ENCODE measurements around the gene NPAS3. TPM values are rescaled to one million over a fixed set of nuclear protein-coding genes. Genes with fewer than 3 reads are reported as not detected.

Gene NPAS3
- polyA plus RNA-seq, 1 donor = 1.0 TPM

DNA sequence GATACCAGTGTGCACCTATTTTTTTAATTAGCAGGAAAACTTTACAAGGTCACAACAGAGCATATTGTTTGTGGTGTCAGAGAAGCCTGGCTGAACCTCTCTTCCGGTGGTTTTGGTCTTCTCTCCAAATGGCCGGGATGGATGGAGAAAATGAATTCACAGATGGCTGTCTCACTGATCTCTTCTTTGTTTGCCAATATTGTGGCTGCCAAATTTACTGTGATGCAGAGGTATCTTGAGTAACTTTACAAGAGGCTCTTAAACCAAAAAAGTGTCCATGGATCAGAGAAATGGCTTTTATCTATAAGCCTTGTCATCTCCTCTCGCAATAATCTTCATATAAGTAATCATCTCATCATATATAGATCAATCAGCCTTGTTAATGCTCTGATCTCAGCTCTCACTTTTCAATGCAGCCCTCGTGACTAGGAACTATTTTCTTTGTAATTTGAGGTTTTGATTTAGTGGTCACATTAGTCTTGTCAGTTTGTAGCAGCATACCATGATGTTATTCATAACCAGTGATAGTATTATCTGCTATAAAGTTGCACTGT is 704.1 kb downstream of the NPAS3 start:
- no peaks in the 10 kb centered on the region for H3K9me3 ChIP-seq (ENCODE audit: control insufficient read depth, low read depth, low read length)
- 100% methylated on average over 1 of the region's 4 CpGs for WGBS (ENCODE audit: insufficient coverage, low lambda C conversion rate)
- H3K27ac ChIP-seq (ENCODE audit: low read length) = no peak overlapping the region
- H3K4me1 ChIP-seq (ENCODE audit: control insufficient read depth, insufficient read depth, low read length) = no peaks in the 10 kb centered on the region
- no peaks in the 10 kb centered on the region for H3K36me3 ChIP-seq (ENCODE audit: control insufficient read depth, insufficient read depth, low read length)
- no peaks in the 10 kb centered on the region for H3K27me3 ChIP-seq (ENCODE audit: control insufficient read depth, insufficient read depth, low read length)
- no peak overlapping the region for H3K4me3 ChIP-seq (ENCODE audit: low read length)
- DNase-seq = no peak

DNA sequence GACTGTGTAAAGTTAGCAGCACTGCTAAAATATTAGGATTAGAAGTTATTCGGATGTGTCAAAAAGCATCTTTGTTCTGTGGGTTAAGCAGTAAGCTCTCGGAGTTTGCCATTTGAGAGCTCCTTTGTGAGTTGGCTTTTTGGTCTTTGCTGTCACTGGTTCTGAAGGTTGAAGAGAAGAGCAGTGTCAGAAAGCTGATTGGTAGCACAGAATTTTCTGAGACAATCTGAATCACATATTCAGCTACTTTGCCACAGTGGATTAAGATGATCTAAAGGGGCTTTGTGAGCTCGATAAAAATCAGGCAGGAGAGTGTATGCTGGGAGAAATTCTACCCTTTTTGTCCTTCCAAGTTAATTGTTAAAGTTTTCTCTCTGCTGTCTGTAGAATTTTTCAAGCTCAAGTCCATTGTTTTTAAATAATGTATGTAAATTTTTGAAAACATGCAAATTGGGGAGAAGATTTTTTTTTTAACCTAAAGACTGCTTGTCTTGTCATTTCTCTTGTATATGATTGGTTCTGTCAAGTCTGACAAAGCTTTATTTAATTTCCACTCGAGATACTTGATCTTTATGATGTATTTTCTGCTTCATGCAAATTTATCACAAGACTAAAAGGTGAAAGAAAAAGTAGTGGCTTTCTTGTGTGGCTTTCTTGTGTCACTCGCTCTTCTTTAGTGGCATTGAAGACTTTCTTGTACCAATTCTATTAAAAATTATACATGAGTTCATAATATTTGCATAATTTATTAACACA is 704.9 kb downstream of the NPAS3 start:
- Histone ChIP-seq H3K4me1 (ENCODE audit: control insufficient read depth, insufficient read depth, low read length) (no peaks in the 10 kb centered on the region), H3K9me3 (ENCODE audit: control insufficient read depth, low read depth, low read length) (no peaks in the 10 kb centered on the region), H3K4me3 (ENCODE audit: low read length) (no peak overlapping the region), H3K36me3 (ENCODE audit: control insufficient read depth, insufficient read depth, low read length) (no peaks in the 10 kb centered on the region), H3K27ac (ENCODE audit: low read length) (no peak overlapping the region), H3K27me3 (ENCODE audit: control insufficient read depth, insufficient read depth, low read length) (no peaks in the 10 kb centered on the region)
- DNase-seq = no peak
- WGBS (ENCODE audit: insufficient coverage, low lambda C conversion rate) = 90% methylated on average over 2 of the region's 5 CpGs

DNA sequence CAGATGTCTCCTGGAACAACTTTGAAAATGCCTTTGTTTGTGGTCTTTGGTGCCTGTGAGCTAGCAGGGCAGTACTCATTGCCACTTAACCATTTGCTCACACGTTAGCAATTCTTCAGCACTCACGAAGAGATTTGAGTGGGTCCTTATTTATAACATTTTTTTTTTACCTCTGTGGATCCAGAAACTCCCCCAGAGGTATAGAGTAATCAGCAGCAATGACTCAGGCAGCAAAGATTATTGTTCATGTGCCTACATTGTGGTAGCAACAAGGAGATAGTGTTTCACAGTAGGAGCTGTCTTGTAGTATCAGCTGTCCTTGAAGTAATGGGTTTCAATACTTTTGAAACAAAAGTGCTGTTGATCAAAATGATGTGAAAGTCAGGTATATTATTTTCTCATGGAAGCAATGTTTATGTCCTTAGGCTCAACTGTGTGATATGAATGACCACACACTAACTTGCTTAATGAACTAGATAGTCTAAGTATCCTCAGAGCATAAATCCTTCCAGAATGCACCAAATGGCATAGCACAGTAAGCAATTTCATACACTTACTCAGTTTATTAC is 708.1 kb downstream of the NPAS3 start:
- Histone ChIP-seq H3K27ac (ENCODE audit: low read length) (no peak overlapping the region), H3K36me3 (ENCODE audit: control insufficient read depth, insufficient read depth, low read length) (no peaks in the 10 kb centered on the region), H3K4me3 (ENCODE audit: low read length) (no peak overlapping the region), H3K27me3 (ENCODE audit: control insufficient read depth, insufficient read depth, low read length) (no peaks in the 10 kb centered on the region), H3K9me3 (ENCODE audit: control insufficient read depth, low read depth, low read length) (no peaks in the 10 kb centered on the region), H3K4me1 (ENCODE audit: control insufficient read depth, insufficient read depth, low read length) (no peaks in the 10 kb centered on the region)
- DNase-seq = no peak
- WGBS (ENCODE audit: insufficient coverage, low lambda C conversion rate) = 100% methylated on average over 2 of the region's 2 CpGs

- no peaks in the 10 kb centered on the region for H3K4me1 ChIP-seq (ENCODE audit: control insufficient read depth, insufficient read depth, low read length)
- DNase-seq = no peak
- H3K27ac ChIP-seq (ENCODE audit: low read length) = no peak overlapping the region
- no peak overlapping the region for H3K4me3 ChIP-seq (ENCODE audit: low read length)
- no peaks in the 10 kb centered on the region for H3K27me3 ChIP-seq (ENCODE audit: control insufficient read depth, insufficient read depth, low read length)
- no peaks in the 10 kb centered on the region for H3K36me3 ChIP-seq (ENCODE audit: control insufficient read depth, insufficient read depth, low read length)
- WGBS (ENCODE audit: insufficient coverage, low lambda C conversion rate) = 100% methylated on average over 1 of the region's 3 CpGs
- no peaks in the 10 kb centered on the region for H3K9me3 ChIP-seq (ENCODE audit: control insufficient read depth, low read depth, low read length)
Measured at GRCh38 chr14:33647385-33647786, 708.7 kb downstream of the NPAS3 start.

GRCh38 chr14:33650430-33650829 is 711.8 kb downstream of the NPAS3 start:
- H3K4me1 ChIP-seq (ENCODE audit: control insufficient read depth, insufficient read depth, low read length) = no peaks in the 10 kb centered on the region
- H3K27me3 ChIP-seq (ENCODE audit: control insufficient read depth, insufficient read depth, low read length) = no peaks in the 10 kb centered on the region
- no peaks in the 10 kb centered on the region for H3K9me3 ChIP-seq (ENCODE audit: control insufficient read depth, low read depth, low read length)
- H3K4me3 ChIP-seq (ENCODE audit: low read length) = no peak overlapping the region
- no peak for DNase-seq
- H3K36me3 ChIP-seq (ENCODE audit: control insufficient read depth, insufficient read depth, low read length) = no peaks in the 10 kb centered on the region
- no peak overlapping the region for H3K27ac ChIP-seq (ENCODE audit: low read length)
- WGBS (ENCODE audit: insufficient coverage, low lambda C conversion rate) = 80% methylated on average over 1 of the region's 3 CpGs

GRCh38 chr14:33652566-33653307 is 714.1 kb downstream of the NPAS3 start:
- Histone ChIP-seq H3K27ac (ENCODE audit: low read length) (no peak overlapping the region), H3K4me3 (ENCODE audit: low read length) (no peak overlapping the region), H3K27me3 (ENCODE audit: control insufficient read depth, insufficient read depth, low read length) (no peaks in the 10 kb centered on the region), H3K4me1 (ENCODE audit: control insufficient read depth, insufficient read depth, low read length) (no peaks in the 10 kb centered on the region), H3K36me3 (ENCODE audit: control insufficient read depth, insufficient read depth, low read length) (no peaks in the 10 kb centered on the region), H3K9me3 (ENCODE audit: control insufficient read depth, low read depth, low read length) (no peaks in the 10 kb centered on the region)
- no CpG with 5 or more reads among the region's 11 CpGs for WGBS (ENCODE audit: insufficient coverage, low lambda C conversion rate)
- DNase-seq = no peak

DNA sequence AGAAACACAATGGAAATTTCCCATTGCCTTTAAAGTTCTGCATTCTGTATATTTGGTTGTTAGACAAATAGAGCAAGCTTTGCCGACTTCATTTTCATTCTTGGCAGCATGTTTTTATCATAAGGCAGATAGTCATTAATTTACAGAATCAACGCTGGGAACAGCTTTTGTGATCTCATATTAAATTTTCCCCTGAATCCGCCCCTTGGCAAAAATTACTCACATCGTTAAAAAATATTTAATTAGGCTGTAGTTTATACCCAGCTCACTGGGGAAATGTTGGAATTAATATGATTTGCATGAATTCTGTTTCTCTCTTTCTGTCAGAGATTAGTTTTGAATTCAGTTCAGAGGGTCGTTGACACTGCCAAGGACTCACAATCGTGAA is 714.6 kb downstream of the NPAS3 start:
- Histone ChIP-seq H3K9me3 (ENCODE audit: control insufficient read depth, low read depth, low read length) (no peaks in the 10 kb centered on the region), H3K27me3 (ENCODE audit: control insufficient read depth, insufficient read depth, low read length) (no peaks in the 10 kb centered on the region), H3K4me3 (ENCODE audit: low read length) (no peak overlapping the region), H3K27ac (ENCODE audit: low read length) (no peak overlapping the region), H3K36me3 (ENCODE audit: control insufficient read depth, insufficient read depth, low read length) (no peaks in the 10 kb centered on the region), H3K4me1 (ENCODE audit: control insufficient read depth, insufficient read depth, low read length) (no peaks in the 10 kb centered on the region)
- 87% methylated on average over 2 of the region's 6 CpGs for WGBS (ENCODE audit: insufficient coverage, low lambda C conversion rate)
- no peak for DNase-seq

GRCh38 chr14:33655421-33655820 is 716.7 kb downstream of the NPAS3 start:
- WGBS (ENCODE audit: insufficient coverage, low lambda C conversion rate) = 67% methylated on average over 3 of the region's 4 CpGs
- Histone ChIP-seq H3K4me3 (ENCODE audit: low read length) (no peak overlapping the region), H3K36me3 (ENCODE audit: control insufficient read depth, insufficient read depth, low read length) (no peaks in the 10 kb centered on the region), H3K27me3 (ENCODE audit: control insufficient read depth, insufficient read depth, low read length) (no peaks in the 10 kb centered on the region), H3K4me1 (ENCODE audit: control insufficient read depth, insufficient read depth, low read length) (no peaks in the 10 kb centered on the region), H3K27ac (ENCODE audit: low read length) (no peak overlapping the region), H3K9me3 (ENCODE audit: control insufficient read depth, low read depth, low read length) (no peaks in the 10 kb centered on the region)
- no peak for DNase-seq

- Histone ChIP-seq H3K27me3 (ENCODE audit: control insufficient read depth, insufficient read depth, low read length) (no peaks in the 10 kb centered on the region), H3K9me3 (ENCODE audit: control insufficient read depth, low read depth, low read length) (no peaks in the 10 kb centered on the region), H3K4me3 (ENCODE audit: low read length) (no peak overlapping the region), H3K27ac (ENCODE audit: low read length) (no peak overlapping the region), H3K36me3 (ENCODE audit: control insufficient read depth, insufficient read depth, low read length) (no peaks in the 10 kb centered on the region), H3K4me1 (ENCODE audit: control insufficient read depth, insufficient read depth, low read length) (no peaks in the 10 kb centered on the region)
- DNase-seq = no peak
- no CpG with 5 or more reads among the region's 3 CpGs for WGBS (ENCODE audit: insufficient coverage, low lambda C conversion rate)
Measured at GRCh38 chr14:33657476-33657875, 718.8 kb downstream of the NPAS3 start.

GRCh38 chr14:33660248-33660647 is 721.6 kb downstream of the NPAS3 start:
- Histone ChIP-seq H3K36me3 (ENCODE audit: control insufficient read depth, insufficient read depth, low read length) (no peaks in the 10 kb centered on the region), H3K9me3 (ENCODE audit: control insufficient read depth, low read depth, low read length) (no peaks in the 10 kb centered on the region), H3K4me1 (ENCODE audit: control insufficient read depth, insufficient read depth, low read length) (no peaks in the 10 kb centered on the region), H3K27ac (ENCODE audit: low read length) (no peak overlapping the region), H3K4me3 (ENCODE audit: low read length) (no peak overlapping the region), H3K27me3 (ENCODE audit: control insufficient read depth, insufficient read depth, low read length) (no peaks in the 10 kb centered on the region)
- no peak for DNase-seq
- WGBS (ENCODE audit: insufficient coverage, low lambda C conversion rate) = 100% methylated on average over 2 of the region's 3 CpGs
